HCT116 (cell line): ENCODE measurements around the gene ANGPT4.

ENCODE experiments used
- CBX3 ChIP-seq: IDR thresholded peaks from 2 replicates; pipeline ENCODE4 v1.6.1; 2012; ENCODE audit warnings: low read depth
- EZH2 ChIP-seq: fragments of 200-600 bp; sonication (generic); IDR thresholded peaks from 2 replicates; pipeline ENCODE4 v1.6.1; 2017; ENCODE audit warnings: antibody characterized with exemption, mixed run types
- EZH2phosphoT487 ChIP-seq: fragments of 200-600 bp; IDR thresholded peaks from 2 replicates; pipeline ENCODE4 v1.6.1; 2018; ENCODE audit warnings: antibody characterized with exemption, borderline replicate concordance
- POLR2A ChIP-seq: IDR thresholded peaks from 2 replicates; pipeline ENCODE4 v1.7.0; 2011; ENCODE audit warnings: borderline replicate concordance; ENCODE audit not compliant: insufficient read depth, insufficient read length; ENCODE audit errors: extremely low read depth
- RAD21 ChIP-seq: IDR thresholded peaks from 2 replicates; pipeline ENCODE4 v1.6.1; 2012; ENCODE audit warnings: low read depth, mild to moderate bottlenecking
- SIN3A ChIP-seq: IDR thresholded peaks from 2 replicates; pipeline ENCODE4 v1.6.1; 2012; ENCODE audit warnings: low read depth
- YY1 ChIP-seq: IDR thresholded peaks from 2 replicates; pipeline ENCODE4 v1.6.1; 2011; ENCODE audit warnings: low read length, low read depth, moderate library complexity, mild to moderate bottlenecking; ENCODE audit not compliant: insufficient replicate concordance; ENCODE audit errors: extremely low read depth
- TF ChIP-seq, protein P1 (sequence below), 3 experiments: fragments of 200-600 bp in 1 of 3; sonication (generic) in 1 of 3; IDR thresholded peaks in 2 of 3; conservative IDR thresholded peaks in 1 of 3; 2 replicates each; pipeline ENCODE4 v1.5.1; 2012 to 2017; ENCODE audit warnings: low read depth in 2 of 3, low read length in 2 of 3, antibody characterized with exemption in 1 of 3, borderline replicate concordance in 1 of 3, control low read depth in 1 of 3, mild to moderate bottlenecking in 1 of 3, mixed read lengths in 1 of 3, mixed run types in 1 of 3, moderate library complexity in 1 of 3; ENCODE audit not compliant: insufficient read depth in 1 of 3
- TF ChIP-seq, protein P2 (sequence below): IDR thresholded peaks from 2 replicates; pipeline ENCODE4 v1.6.1; 2012

DNA sequence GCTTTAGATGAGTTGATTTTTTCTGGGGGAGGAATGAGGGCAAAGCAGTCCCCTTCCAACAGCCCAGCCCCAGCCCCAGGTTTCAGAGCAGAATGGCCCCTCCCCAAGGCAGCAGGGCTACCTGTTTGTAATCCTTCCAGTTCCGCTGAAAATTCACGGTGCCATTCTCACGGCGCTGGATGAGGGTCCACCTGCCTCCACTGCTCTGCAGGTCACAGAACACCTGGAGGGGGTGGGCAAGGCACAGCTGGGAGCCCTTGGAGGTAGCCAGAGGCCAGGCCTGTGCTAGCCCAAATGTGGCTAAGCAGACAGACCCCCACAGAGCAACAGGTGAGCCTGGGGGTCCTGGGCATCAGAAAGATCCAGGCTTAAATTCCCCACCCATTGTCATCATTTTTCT is 36.5 kb downstream of the ANGPT4 start:
- TF ChIP-seq RAD21 (no peak), EZH2 (no peak), CBX3 (no peak), POLR2A (no peak), EZH2phosphoT487 (no peak), SIN3A (no peak), YY1 (no peak)
- TF ChIP-seq, protein P1, sequence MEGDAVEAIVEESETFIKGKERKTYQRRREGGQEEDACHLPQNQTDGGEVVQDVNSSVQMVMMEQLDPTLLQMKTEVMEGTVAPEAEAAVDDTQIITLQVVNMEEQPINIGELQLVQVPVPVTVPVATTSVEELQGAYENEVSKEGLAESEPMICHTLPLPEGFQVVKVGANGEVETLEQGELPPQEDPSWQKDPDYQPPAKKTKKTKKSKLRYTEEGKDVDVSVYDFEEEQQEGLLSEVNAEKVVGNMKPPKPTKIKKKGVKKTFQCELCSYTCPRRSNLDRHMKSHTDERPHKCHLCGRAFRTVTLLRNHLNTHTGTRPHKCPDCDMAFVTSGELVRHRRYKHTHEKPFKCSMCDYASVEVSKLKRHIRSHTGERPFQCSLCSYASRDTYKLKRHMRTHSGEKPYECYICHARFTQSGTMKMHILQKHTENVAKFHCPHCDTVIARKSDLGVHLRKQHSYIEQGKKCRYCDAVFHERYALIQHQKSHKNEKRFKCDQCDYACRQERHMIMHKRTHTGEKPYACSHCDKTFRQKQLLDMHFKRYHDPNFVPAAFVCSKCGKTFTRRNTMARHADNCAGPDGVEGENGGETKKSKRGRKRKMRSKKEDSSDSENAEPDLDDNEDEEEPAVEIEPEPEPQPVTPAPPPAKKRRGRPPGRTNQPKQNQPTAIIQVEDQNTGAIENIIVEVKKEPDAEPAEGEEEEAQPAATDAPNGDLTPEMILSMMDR (IDR thresholded peaks at IDR 0.05 in 2 of 3, conservative IDR thresholded peaks at IDR 0.05 in 1 of 3; ENCODE audit: borderline replicate concordance in 1 of 3, insufficient read depth in 1 of 3, low read depth in 2 of 3, low read length in 2 of 3) = no peak
- TF ChIP-seq, protein P2, sequence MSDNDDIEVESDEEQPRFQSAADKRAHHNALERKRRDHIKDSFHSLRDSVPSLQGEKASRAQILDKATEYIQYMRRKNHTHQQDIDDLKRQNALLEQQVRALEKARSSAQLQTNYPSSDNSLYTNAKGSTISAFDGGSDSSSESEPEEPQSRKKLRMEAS = no peak
